ENCODE data around the gene EHBP1. TPM values are rescaled to one million over a fixed set of nuclear protein-coding genes. Genes with fewer than 3 reads are reported as not detected.
"Not testable (repeated sequence)": the region's sequence is repeated elsewhere in the genome, so short reads cannot be mapped to it uniquely, and the experiment has no call there.

The EHBP1 gene
- total and polyA plus RNA-seq, 2 donors (not counting 1 experiment from before 2014, with no cell fraction given): 129 to 191 TPM

DNA sequence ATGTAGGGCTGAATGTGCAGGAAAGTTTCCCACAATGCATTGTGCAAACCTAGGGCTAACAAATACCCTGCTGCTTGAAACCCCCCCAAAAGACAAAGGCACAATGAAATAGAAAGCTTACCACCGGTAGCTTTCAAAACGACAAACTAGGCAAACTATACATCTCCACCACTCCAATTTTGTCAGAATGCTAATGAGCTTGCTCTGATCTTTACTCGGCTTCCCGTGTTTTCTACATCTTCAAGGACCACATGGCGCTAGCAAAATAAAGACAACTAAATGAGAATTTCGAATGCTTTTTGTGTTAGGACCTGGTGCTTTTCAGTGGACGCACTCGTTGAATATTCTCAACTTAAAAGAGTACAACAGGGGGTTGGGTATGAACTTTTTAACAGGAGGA lies 307.9 kb downstream of the EHBP1 start:
- Histone ChIP-seq H3K4me3 (replicated peaks in 1 of 4; ENCODE audit: control extremely low read depth in 1 of 4, insufficient read depth in 1 of 4, low read depth in 3 of 4, low read length in 4 of 4) (no peak overlapping the region), H2AFZ (ENCODE audit: low read length) (no peak overlapping the region), H3K4me2 (ENCODE audit: extremely low read depth, insufficient read depth, low read length) (no peak overlapping the region), H3K9me3 (ENCODE audit: control insufficient read depth, insufficient read depth, low read depth, low read length) (no peaks in the 10 kb centered on the region), H3K27me3 (ENCODE audit: control insufficient read depth, insufficient read depth, low read length) (no peaks in the 10 kb centered on the region), H4K20me1 (ENCODE audit: control insufficient read depth, extremely low read depth, insufficient read depth, low read length) (no peaks in the 10 kb centered on the region), H3K9ac (ENCODE audit: insufficient read depth, low read length) (no peak overlapping the region), H3K36me3 (ENCODE audit: control insufficient read depth, insufficient read depth, low read length) (peaks cover 2% of the 10 kb centered on the region), H3K79me2 (ENCODE audit: control insufficient read depth, insufficient read depth, low read length) (no peaks in the 10 kb centered on the region), H3K4me1 (ENCODE audit: control insufficient read depth, extremely low read depth, insufficient read depth, low read length) (no peaks in the 10 kb centered on the region), H3K27ac (ENCODE audit: insufficient read depth, low read length) (no peak overlapping the region)
- DNase-seq (ENCODE audit: low read depth in 2 of 2): no peak
- TF ChIP-seq, protein P1, sequence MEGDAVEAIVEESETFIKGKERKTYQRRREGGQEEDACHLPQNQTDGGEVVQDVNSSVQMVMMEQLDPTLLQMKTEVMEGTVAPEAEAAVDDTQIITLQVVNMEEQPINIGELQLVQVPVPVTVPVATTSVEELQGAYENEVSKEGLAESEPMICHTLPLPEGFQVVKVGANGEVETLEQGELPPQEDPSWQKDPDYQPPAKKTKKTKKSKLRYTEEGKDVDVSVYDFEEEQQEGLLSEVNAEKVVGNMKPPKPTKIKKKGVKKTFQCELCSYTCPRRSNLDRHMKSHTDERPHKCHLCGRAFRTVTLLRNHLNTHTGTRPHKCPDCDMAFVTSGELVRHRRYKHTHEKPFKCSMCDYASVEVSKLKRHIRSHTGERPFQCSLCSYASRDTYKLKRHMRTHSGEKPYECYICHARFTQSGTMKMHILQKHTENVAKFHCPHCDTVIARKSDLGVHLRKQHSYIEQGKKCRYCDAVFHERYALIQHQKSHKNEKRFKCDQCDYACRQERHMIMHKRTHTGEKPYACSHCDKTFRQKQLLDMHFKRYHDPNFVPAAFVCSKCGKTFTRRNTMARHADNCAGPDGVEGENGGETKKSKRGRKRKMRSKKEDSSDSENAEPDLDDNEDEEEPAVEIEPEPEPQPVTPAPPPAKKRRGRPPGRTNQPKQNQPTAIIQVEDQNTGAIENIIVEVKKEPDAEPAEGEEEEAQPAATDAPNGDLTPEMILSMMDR (conservative IDR thresholded peaks at IDR 0.05 in 1 of 2, IDR thresholded peaks at IDR 0.05 in 1 of 2; ENCODE audit: low read depth in 1 of 2, low read length in 2 of 2): no peak
- TF ChIP-seq EZH2 (IDR thresholded peaks at IDR 0.05; ENCODE audit: low read length, missing control alignments): no peak

- H4K20me1 ChIP-seq (ENCODE audit: control insufficient read depth, extremely low read depth, insufficient read depth, low read length): no peaks in the 10 kb centered on the region
- no peaks in the 10 kb centered on the region for H3K9me3 ChIP-seq (ENCODE audit: control insufficient read depth, insufficient read depth, low read depth, low read length)
- no peak overlapping the region for H2AFZ ChIP-seq (ENCODE audit: low read length)
- DNase-seq (ENCODE audit: low read depth in 2 of 2): no peak
- no peaks in the 10 kb centered on the region for H3K27me3 ChIP-seq (ENCODE audit: control insufficient read depth, insufficient read depth, low read length)
- H3K4me3 ChIP-seq (replicated peaks in 1 of 4; ENCODE audit: control extremely low read depth in 1 of 4, insufficient read depth in 1 of 4, low read depth in 3 of 4, low read length in 4 of 4): no peak overlapping the region
- no peak for TF ChIP-seq EZH2 (IDR thresholded peaks at IDR 0.05; ENCODE audit: low read length, missing control alignments)
- TF ChIP-seq, protein P1 (conservative IDR thresholded peaks at IDR 0.05 in 1 of 2, IDR thresholded peaks at IDR 0.05 in 1 of 2; ENCODE audit: low read depth in 1 of 2, low read length in 2 of 2): no peak
- H3K79me2 ChIP-seq (ENCODE audit: control insufficient read depth, insufficient read depth, low read length): no peaks in the 10 kb centered on the region
- no peak overlapping the region for H3K4me2 ChIP-seq (ENCODE audit: extremely low read depth, insufficient read depth, low read length)
- H3K27ac ChIP-seq (ENCODE audit: insufficient read depth, low read length): no peak overlapping the region
- H3K9ac ChIP-seq (ENCODE audit: insufficient read depth, low read length): no peak overlapping the region
- no peaks in the 10 kb centered on the region for H3K4me1 ChIP-seq (ENCODE audit: control insufficient read depth, extremely low read depth, insufficient read depth, low read length)
- H3K36me3 ChIP-seq (ENCODE audit: control insufficient read depth, insufficient read depth, low read length): peaks cover 2% of the 10 kb centered on the region
Measured at GRCh38 chr2:63015389-63015788, 309.9 kb downstream of the EHBP1 start.

- no peak overlapping the region for H3K9ac ChIP-seq (ENCODE audit: insufficient read depth, low read length)
- no peak overlapping the region for H3K27ac ChIP-seq (ENCODE audit: insufficient read depth, low read length)
Measured at GRCh38 chr2:63018439-63018838, 312.9 kb downstream of the EHBP1 start.

DNA sequence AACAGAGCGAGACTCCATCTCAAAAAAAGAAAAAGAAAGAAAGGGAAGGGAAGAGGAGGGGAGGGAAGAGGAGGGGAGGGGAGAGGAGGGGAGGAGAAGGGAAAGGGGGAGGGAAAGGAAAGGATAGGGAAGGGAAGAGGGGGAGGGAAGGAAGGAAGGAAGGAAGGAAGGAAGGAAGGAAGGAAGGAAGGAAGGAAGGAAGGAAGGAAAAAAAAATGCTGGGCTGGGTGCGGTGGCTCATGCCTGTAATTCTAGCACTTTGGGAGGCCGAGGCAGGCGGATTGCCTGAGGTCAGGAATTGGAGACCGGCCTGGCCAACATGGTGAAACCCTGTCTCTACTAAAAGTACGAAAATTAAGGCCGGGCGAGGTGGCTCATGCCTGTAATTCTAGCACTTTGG lies 314.2 kb downstream of the EHBP1 start:
- not testable (repeated sequence) for DNase-seq (ENCODE audit: low read depth in 2 of 2); H3K4me1 ChIP-seq (ENCODE audit: control insufficient read depth, extremely low read depth, insufficient read depth, low read length); H3K27me3 ChIP-seq (ENCODE audit: control insufficient read depth, insufficient read depth, low read length); H3K27ac ChIP-seq (ENCODE audit: insufficient read depth, low read length); H3K9ac ChIP-seq (ENCODE audit: insufficient read depth, low read length); H2AFZ ChIP-seq (ENCODE audit: low read length); H3K9me3 ChIP-seq (ENCODE audit: control insufficient read depth, insufficient read depth, low read depth, low read length); H3K79me2 ChIP-seq (ENCODE audit: control insufficient read depth, insufficient read depth, low read length); H3K36me3 ChIP-seq (ENCODE audit: control insufficient read depth, insufficient read depth, low read length); H3K4me2 ChIP-seq (ENCODE audit: extremely low read depth, insufficient read depth, low read length); H3K4me3 ChIP-seq (replicated peaks in 1 of 4; ENCODE audit: control extremely low read depth in 1 of 4, insufficient read depth in 1 of 4, low read depth in 3 of 4, low read length in 4 of 4); H4K20me1 ChIP-seq (ENCODE audit: control insufficient read depth, extremely low read depth, insufficient read depth, low read length)

More at GRCh38 chr2:63018439-63018838, 312.9 kb downstream of the EHBP1 start:
- Histone ChIP-seq H3K36me3 (ENCODE audit: control insufficient read depth, insufficient read depth, low read length) (peaks cover 2% of the 10 kb centered on the region), H4K20me1 (ENCODE audit: control insufficient read depth, extremely low read depth, insufficient read depth, low read length) (no peaks in the 10 kb centered on the region), H3K4me3 (replicated peaks in 1 of 4; ENCODE audit: control extremely low read depth in 1 of 4, insufficient read depth in 1 of 4, low read depth in 3 of 4, low read length in 4 of 4) (no peak overlapping the region), H3K79me2 (ENCODE audit: control insufficient read depth, insufficient read depth, low read length) (no peaks in the 10 kb centered on the region), H3K4me2 (ENCODE audit: extremely low read depth, insufficient read depth, low read length) (no peak overlapping the region), H3K27me3 (ENCODE audit: control insufficient read depth, insufficient read depth, low read length) (no peaks in the 10 kb centered on the region), H2AFZ (ENCODE audit: low read length) (no peak overlapping the region), H3K9me3 (ENCODE audit: control insufficient read depth, insufficient read depth, low read depth, low read length) (no peaks in the 10 kb centered on the region), H3K4me1 (ENCODE audit: control insufficient read depth, extremely low read depth, insufficient read depth, low read length) (no peaks in the 10 kb centered on the region)
- no peak for DNase-seq (ENCODE audit: low read depth in 2 of 2)
- TF ChIP-seq EZH2 (IDR thresholded peaks at IDR 0.05; ENCODE audit: low read length, missing control alignments): no peak
- TF ChIP-seq, protein P1 (conservative IDR thresholded peaks at IDR 0.05 in 1 of 2, IDR thresholded peaks at IDR 0.05 in 1 of 2; ENCODE audit: low read depth in 1 of 2, low read length in 2 of 2): no peak

Measured in fibroblast of lung (primary cell).